NCI-H146 treated with DMSO at 0.1 percent for 48 hours (cell line): ENCODE results near the gene KBTBD2.
"Not testable (repeated sequence)": the region's sequence is repeated elsewhere in the genome, so short reads cannot be mapped to it uniquely, and the experiment has no call there.

Source experiments
- DNase-seq: peaks from one replicate; lab custom pipeline; 2025; ENCODE audit not compliant: unreplicated experiment; lab: John Stamatoyannopoulos, UW

Gene KBTBD2

DNA sequence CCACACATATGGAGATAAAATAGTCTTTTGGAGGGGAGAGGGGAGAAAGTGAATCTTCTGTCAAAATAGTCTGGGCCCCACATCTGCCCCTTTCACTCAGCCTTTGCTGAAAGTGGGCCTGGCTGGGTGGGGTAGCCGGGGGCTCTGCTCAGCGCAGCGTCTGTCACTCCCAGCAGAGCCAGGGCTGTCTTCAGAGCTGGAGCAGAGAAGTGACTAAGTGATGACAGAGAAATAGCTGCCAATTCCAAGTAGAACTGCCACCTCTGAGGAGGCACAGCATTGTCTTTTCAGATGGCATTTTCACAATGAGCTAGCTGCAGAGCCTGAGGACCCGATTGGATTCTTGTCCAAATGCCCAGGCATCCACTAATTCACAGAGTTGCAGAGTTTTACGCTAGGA is 34.5 kb downstream of the KBTBD2 start:
- DNase-seq = not testable (repeated sequence)

DNA sequence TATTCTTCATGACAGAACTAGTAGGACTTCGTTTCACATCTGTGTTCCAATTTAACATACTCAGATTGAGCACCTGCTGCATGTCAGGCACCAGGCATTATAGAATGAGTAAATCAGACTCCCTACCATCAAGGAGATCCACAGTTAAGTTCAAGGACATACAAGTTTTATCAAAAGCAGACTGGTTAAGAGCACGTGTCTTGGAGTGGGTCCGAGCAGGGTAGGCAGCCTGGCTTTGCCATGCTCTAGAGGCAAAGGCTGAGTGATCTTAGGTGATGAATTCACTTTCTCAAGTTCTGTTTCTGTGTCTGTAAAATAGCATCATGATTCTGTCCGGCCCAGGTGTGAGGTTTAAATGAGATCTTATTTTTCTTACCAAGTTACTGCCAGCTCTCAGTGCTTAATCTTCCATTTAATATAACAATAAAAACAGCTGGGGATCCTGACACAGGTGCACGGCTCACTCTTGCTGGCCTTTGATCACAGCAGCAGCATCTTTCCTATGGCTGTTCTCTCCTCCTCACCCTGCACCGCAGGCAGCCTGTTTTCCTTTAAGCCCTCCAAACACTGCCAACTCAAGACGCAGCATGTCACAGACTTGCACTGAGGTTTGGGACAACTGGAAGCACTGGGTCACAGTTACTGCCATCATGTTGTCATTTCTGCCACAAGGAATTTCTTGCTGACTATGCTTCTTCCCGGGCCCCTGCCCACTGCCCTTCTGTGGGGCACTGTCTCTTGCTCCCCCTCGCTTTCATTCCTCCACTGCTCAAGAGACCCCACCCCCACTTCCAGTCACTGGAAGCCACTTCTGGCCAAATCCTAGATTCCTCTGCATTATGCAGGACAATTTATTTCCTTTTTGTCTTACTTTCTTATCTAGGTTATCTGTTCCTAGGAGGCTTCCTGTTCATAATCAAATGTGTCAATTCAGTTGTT is 35.5 kb downstream of the KBTBD2 start:
- not testable (repeated sequence) for DNase-seq

DNA sequence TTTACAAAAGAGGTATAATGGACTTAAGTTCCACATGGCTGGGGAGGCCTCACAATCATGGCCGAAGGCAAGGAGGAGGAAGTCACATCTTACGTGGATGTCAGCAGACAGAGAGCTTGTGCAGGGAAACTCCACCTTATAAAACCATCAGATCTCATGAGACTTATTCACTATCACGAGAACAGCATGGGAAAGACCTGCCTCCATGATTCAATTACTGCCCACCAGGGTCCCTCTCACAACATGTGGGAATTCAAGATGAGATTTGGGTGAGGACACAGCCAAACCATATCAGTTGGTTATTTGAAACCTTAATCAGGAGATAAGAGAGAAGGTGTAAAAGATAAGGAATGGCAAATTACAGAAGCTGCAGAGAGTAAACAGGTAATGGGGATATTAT is 40.9 kb downstream of the KBTBD2 start:
- not testable (repeated sequence) for DNase-seq

DNA sequence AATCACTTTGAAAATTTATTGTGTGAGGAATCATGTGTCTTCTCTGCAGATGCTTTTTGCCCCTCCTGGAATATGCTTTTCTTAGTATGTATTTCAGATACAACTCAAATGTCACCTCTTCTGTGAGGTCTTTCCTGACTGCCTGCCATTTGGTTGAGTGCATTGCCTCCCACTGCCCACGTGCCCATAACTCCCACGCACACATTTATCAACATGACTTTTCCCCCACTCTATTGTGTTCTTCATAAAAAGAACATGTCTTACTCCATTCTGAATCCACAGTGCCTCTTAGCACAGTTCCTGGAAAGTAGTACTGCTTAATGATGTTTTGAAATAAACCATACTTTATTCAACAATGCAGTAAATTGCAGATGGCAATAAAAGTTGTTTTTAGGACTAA is 42.9 kb downstream of the KBTBD2 start:
- not testable (repeated sequence) for DNase-seq

DNA sequence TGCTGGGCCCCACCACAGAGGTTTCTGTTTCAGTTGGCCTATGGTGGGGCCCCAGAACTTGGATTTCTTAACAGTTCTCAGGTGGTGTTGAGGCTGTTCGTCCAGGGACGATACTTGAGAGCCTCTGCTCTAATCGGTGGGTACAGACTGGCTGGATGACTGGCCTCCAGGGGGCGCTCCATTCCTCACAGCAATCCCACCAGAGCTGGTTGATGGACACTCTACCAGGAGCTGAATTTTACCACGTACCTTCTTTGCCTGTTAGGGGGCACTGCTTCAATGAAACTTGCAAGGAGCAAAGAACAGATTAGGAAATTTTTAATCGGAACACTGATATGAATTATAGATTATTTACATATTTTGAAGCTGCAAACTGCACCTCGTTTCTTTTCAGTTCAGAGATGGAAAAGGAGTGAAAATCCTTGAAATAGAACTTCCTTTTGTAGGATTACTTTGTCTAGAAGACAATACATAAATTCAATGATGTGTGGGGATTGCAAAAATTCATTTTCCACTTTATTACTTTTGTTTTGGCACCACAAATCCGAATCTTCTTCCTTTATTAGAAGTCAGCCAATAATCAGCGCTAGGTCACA is 44.8 kb downstream of the KBTBD2 start:
- peak; percentile 21 for DNase-seq

DNA sequence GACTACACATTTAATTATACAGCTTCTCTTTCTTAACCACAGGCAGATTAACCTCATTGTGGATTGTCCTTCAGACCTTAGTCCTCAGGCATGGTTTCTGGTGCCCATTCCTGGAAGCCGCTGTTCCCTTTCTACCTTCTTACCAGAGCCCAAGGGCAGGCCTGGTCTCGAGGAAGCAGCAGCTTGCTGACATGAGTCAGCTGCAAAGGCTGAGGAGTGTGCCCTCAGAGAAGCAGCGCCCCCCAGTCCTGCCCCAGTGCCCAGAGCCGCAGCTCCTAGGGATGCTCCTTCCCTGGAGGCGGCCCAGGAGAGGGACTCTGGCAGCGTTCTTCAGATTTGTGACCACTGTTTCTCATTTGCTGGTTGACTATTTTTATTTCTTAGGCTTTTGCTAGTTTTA is 46.8 kb downstream of the KBTBD2 start:
- DNase-seq = not testable (repeated sequence)

DNA sequence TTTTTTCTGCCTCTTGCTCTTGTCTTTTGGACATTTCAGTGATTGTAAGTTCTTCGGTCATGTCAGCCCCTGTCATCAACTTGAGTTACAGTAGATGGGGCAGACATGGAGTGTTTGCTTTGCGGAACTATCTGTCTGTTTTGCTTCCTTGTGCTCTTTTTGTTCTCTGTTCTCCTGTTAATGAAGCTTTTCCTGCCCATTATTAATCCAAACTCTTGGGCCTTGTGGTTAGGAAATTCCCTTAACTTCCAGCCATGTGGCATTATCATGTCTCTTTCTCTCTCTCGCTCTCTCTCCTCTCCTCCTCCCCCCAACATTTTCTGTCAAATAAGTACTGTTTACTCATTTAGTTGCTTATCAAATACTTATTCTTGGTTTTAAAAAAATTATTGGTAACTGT is 47.8 kb downstream of the KBTBD2 start:
- DNase-seq = not testable (repeated sequence)

DNA sequence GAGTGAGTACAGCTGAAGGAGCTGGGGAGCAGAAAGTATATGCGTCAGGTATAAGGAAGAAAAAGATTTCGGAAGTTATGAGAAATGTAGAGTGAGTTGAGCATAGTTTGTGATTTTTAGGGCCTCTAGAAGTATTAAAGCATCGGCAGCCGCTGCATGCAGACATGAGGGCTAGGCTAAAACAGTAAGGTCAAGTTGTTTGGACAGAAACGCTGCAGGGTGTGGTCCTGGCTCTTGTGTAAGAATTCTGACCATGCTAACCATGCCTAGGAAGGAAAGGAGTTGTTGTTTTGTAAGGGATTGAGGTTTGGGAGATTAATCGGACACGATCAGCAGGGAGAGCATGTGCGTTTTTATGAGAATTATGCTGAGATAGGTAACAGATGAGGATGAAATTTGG is 51.7 kb downstream of the KBTBD2 start:
- DNase-seq = not testable (repeated sequence)

DNA sequence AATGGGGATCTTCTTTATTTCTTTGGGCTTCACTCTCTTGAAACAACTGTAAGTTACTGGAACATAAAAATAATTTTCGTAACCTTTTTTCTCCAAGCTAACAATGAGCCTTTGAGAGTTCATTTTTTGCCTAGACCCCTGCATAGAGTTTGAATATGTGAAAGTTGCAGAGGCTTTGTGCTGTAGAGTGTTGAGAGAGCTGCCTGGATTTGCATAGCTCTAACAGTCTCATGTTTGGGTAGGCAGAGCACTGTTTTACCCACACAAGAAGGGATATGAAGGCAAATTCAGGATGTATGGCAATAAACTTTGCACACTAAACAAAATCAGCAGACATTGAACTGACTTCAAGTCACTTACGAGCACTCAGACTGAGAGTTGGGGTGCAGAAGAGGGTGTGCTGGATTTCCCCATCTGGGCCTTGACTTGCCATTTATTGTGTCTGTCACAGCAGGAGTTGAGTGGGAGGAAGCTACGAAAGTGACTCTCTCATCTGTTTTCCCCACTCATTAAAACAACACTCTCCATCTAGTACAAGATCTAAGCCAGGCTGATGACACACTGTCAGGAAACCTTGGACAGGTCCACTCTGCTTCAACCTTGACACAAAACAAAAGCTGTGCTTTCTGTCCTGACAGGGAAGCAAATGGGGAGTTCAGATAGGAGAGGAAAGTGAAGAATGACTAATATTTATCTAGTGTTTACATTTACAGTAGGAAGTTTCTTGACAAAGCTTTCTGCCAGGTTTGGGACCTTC is 62.4 kb downstream of the KBTBD2 start:
- not testable (repeated sequence) for DNase-seq
